Small intestine (tissue), 7 donors: ENCODE data around the gene FBXO42. TPM values are rescaled to one million over a fixed set of nuclear protein-coding genes. Genes with fewer than 3 reads are reported as not detected.
"Not testable (repeated sequence)": the region's sequence is repeated elsewhere in the genome, so short reads cannot be mapped to it uniquely, and the experiment has no call there.

Source experiments
- DNase-seq, 2 donors: peaks; one replicate each; pipeline versions ENCODE4 v3.0.0 to v3.0.0-alpha.2; 2013
- FAIRE-seq: peaks from 2 replicates; lab custom pipeline; 2012; peaks lifted over from hg19 to GRCh38; lab: Jason Lieb, UNC
- H3K27ac ChIP-seq, 3 donors: one replicate each; pipeline ENCODE4 v1.5.1; 2013; ENCODE audit warnings: low read length in 2 of 3, mild to moderate bottlenecking in 2 of 3, control low read depth in 1 of 3, inconsistent platforms in 1 of 3, low read depth in 1 of 3, moderate library complexity in 1 of 3
- H3K27me3 ChIP-seq, 3 donors: one replicate each; pipeline ENCODE4 v1.6.1; 2013; ENCODE audit warnings: low read length in 3 of 3, inconsistent platforms in 1 of 3; ENCODE audit not compliant: control insufficient read depth in 3 of 3, insufficient read depth in 3 of 3
- H3K36me3 ChIP-seq, 3 donors: one replicate each; pipeline ENCODE4 v1.6.1; 2013; ENCODE audit warnings: low read length in 3 of 3, inconsistent platforms in 1 of 3, low read depth in 1 of 3, mild to moderate bottlenecking in 1 of 3, moderate library complexity in 1 of 3; ENCODE audit not compliant: control insufficient read depth in 3 of 3, insufficient read depth in 2 of 3
- H3K4me1 ChIP-seq, 3 donors: one replicate each; pipeline ENCODE4 v1.6.1; 2013; ENCODE audit warnings: low read length in 2 of 3, inconsistent platforms in 1 of 3, low read depth in 1 of 3, mild to moderate bottlenecking in 1 of 3, moderate library complexity in 1 of 3; ENCODE audit not compliant: control insufficient read depth in 3 of 3, insufficient read depth in 2 of 3
- H3K4me3 ChIP-seq, 3 donors: one replicate each; pipeline ENCODE4 v1.5.1; 2013; ENCODE audit warnings: low read length in 3 of 3, control low read depth in 1 of 3, inconsistent platforms in 1 of 3, low read depth in 1 of 3, mild to moderate bottlenecking in 1 of 3, moderate library complexity in 1 of 3
- H3K9me3 ChIP-seq, 2 donors: one replicate each; pipeline ENCODE4 v1.6.1; 2013; ENCODE audit warnings: low read depth in 1 of 2, low read length in 1 of 2; ENCODE audit not compliant: control insufficient read depth in 2 of 2, insufficient read depth in 1 of 2
- WGBS, 3 donors: extraction: QIAGEN DNeasy Blood & Tissue Kit; methylation state at CpG; one replicate each; pipeline ENCODE4 v1.1.7; 2013; 5-methylcytosine and 5-hydroxymethylcytosine counted together
- polyA plus RNA-seq, 4 donors: library from polyadenylated mRNA; stranded (reverse) in 3 of 4; unstranded in 1 of 4; fragments of 200-250 nt in 3 of 4; fragments of 120-200 nt in 1 of 4; gene quantifications; one replicate each; pipeline versions ENCODE4 v1.2.1 to v1.2.3, GENCODE V29; 2013
- donor health status: healthy with polysubstance abuse.
- donor health status: control.
- donor health status: control.
- donor health status: Bipolar disorder and iron deficiency.
- donor health status: healthy.

The FBXO42 gene
- polyA plus RNA-seq, 4 donors: 10.0 to 14.5 (median 12.2) TPM

DNA sequence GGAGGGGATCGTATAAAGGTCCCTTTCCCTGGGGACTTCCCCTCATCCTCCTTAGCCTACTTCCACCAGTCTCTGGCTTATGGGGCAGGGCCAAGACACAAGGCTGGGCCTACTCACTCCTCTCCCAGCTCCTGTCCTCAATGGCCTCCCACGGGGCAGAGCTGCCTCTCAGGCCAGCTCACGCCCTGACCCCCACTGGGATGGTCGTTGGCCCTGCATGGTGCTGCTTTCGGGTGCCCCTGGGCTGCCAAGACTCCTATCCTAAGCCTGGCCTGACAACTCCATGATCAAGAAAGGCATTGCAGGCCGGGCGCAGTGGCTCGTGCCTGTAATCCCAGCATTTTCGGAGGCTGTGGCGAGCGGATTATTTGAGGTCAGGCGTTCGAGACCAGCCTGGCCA lies 121.5 kb downstream of the FBXO42 start:
- WGBS, 3 donors: 87 to 90% (median 89%) methylated on average over 13 of the region's 13 CpGs
- Histone ChIP-seq H3K36me3 (peaks cover 0 to 32% (median 0%) of the 10 kb centered on the region in 3 donors), H3K9me3 (peaks cover 0 to 7% of the 10 kb centered on the region in 2 donors), H3K27ac (no peak overlapping the region), H3K4me3 (no peak overlapping the region), H3K4me1 (peaks cover 0 to 27% (median 0%) of the 10 kb centered on the region in 3 donors), H3K27me3 (peaks cover 0 to 25% (median 4%) of the 10 kb centered on the region in 3 donors)
- no peak for FAIRE-seq
- no peak for DNase-seq

DNA sequence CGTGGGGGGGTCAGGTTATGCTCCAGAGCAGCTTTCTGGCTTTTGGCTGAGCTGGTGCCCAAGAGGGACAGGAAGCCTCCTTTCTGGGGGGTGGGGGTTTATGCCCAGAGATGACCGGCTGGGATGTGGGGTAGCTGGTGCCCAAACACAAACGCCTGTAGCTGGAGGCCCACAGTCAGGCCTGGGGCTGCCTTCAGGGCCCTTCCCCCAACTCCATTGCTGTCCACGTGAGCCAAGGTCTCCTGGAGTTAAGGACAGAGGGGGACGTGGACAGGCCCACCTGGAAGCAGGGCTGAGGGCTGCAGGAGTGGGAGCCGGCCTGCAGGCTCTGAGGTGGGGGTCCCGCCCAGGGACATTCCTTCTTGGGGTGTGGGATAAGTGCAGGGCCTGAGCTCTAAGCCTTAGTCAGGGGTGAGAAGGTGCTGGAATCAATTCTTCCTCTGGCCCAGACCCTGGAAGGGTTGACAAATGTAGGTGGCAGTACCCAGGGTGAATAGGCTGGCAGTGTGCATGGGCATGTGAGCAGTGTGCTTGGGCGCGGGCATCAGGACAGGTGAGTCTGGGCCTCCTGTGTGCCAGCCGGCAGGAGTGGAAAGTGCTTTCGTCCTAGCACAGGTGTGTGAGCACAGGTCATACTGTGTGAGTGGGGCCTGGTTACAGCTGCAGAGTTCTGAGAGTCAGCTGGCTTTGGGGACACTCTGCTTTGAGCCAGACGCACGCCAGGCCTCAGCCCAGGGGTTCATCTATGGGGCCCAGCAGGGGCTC lies 122.1 kb downstream of the FBXO42 start:
- no peak for DNase-seq
- peaks cover 0 to 7% of the 10 kb centered on the region in 2 donors for H3K9me3 ChIP-seq
- peaks cover 0 to 27% (median 0%) of the 10 kb centered on the region in 3 donors for H3K4me1 ChIP-seq
- no peak for FAIRE-seq
- peaks cover 0 to 32% (median 0%) of the 10 kb centered on the region in 3 donors for H3K36me3 ChIP-seq
- peaks cover 0 to 25% (median 4%) of the 10 kb centered on the region in 3 donors for H3K27me3 ChIP-seq
- H3K4me3 ChIP-seq: no peak overlapping the region
- H3K27ac ChIP-seq: no peak overlapping the region
- WGBS, 3 donors: 83 to 85% (median 84%) methylated on average over 12 to 13 of the region's 13 CpGs

DNA sequence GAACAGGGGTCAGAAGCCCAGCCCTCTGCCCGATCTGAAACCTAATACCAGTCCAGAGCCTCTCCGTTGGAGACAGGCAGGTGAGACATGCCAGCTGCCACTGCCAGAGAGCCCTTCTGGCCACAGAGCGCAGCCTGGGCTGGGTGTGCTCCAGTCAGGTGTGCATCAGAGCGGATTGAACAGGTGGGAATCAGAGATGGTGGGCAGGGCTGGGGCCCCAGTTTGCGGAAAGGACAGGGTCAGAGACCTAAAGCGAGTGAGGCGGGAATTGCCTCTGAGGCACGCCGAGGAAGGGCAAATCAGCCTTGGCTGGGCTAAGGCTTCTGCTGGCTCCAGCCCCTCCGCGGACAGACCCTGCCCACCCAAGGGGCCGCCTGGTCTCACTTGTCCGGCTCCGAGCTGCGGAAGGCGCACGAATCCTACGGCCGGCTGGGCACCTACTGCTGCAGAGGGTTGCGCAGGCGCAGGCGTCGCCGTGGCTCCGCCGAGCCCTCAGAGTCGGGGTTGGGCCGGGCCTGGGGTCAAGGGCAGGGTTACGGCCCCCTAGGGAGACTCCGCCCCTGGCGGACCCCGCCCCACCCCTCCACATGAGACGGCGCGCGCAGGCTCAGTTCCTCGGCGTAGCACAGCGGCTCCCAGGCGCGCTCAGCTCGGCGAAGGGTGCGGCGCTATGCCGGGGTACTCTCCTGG lies 125.6 kb downstream of the FBXO42 start:
- peaks cover 0 to 27% (median 0%) of the 10 kb centered on the region in 3 donors for H3K4me1 ChIP-seq

DNA sequence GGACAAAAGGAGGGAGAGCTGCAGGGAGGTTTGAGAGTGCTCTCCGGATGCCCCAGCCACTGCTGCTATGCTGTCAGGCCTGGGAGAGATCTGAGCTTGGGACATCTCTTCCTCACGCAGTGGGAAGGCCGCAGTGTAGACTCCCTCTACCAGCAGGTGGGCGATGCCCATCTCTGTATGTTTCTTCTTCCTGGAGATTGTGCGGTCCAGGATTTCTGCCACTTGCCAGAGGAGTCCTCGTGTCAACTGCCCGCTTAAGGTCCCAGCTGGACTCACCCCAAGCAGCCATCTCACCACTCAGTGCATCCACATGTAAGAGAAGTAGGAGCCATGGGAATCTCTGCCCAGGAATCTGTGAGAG lies 126.2 kb downstream of the FBXO42 start:
- no peak for FAIRE-seq
- peaks cover 0 to 27% (median 0%) of the 10 kb centered on the region in 3 donors for H3K4me1 ChIP-seq
- H3K27me3 ChIP-seq: peaks cover 0 to 25% (median 4%) of the 10 kb centered on the region in 3 donors
- no peak for DNase-seq
- no peak overlapping the region for H3K27ac ChIP-seq
- peaks cover 0 to 13% (median 0%) of the 10 kb centered on the region in 3 donors for H3K36me3 ChIP-seq
- H3K9me3 ChIP-seq: peaks cover 0 to 7% of the 10 kb centered on the region in 2 donors
- no peak overlapping the region for H3K4me3 ChIP-seq
- 94 to 97% (median 96%) methylated on average over 7 of the region's 7 CpGs for WGBS, 3 donors

More for the DNA sequence above, 125.6 kb downstream of the FBXO42 start:
- FAIRE-seq: no peak
- Histone ChIP-seq H3K36me3 (peaks cover 0 to 18% (median 0%) of the 10 kb centered on the region in 3 donors), H3K9me3 (peaks cover 0 to 7% of the 10 kb centered on the region in 2 donors), H3K4me3 (peak overlapping the region in 2 of 3 donors; percentile 12 to 50), H3K27me3 (peaks cover 0 to 25% (median 4%) of the 10 kb centered on the region in 3 donors), H3K27ac (no peak overlapping the region)
- DNase-seq: peak; percentile 68 to 74
- WGBS, 3 donors: 14 to 25% (median 20%) methylated on average over 34 to 46 of the region's 46 CpGs

DNA sequence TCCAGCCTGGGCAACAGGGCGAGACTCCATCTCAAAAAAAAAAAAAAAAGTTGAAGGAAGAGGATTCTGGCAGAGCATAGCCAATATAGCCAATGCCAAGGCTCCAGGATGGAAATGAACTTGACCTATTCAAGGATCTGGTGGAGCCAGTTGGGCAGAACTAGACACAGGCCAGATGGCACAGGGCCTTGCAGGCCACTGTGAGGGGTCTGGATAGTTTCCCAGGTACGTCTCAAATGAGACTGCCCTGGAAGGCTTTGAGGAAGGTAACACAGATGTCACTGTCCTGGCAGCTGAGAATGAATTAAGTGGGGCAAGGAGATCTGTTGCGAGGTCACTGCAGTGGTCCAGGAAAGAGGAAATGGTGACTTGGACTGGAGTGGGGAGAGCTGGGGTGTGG lies 127.8 kb downstream of the FBXO42 start:
- peaks cover 0 to 3% (median 0%) of the 10 kb centered on the region in 3 donors for H3K36me3 ChIP-seq
- DNase-seq (no peak), FAIRE-seq (no peak)
- peaks cover 0 to 25% (median 4%) of the 10 kb centered on the region in 3 donors for H3K27me3 ChIP-seq
- no peak overlapping the region for H3K27ac ChIP-seq
- H3K4me3 ChIP-seq: no peak overlapping the region
- H3K9me3 ChIP-seq: peaks cover 0 to 7% of the 10 kb centered on the region in 2 donors
- peaks cover 0 to 27% (median 2%) of the 10 kb centered on the region in 3 donors for H3K4me1 ChIP-seq
- 87 to 91% (median 91%) methylated on average over 3 of the region's 3 CpGs for WGBS, 3 donors

DNA sequence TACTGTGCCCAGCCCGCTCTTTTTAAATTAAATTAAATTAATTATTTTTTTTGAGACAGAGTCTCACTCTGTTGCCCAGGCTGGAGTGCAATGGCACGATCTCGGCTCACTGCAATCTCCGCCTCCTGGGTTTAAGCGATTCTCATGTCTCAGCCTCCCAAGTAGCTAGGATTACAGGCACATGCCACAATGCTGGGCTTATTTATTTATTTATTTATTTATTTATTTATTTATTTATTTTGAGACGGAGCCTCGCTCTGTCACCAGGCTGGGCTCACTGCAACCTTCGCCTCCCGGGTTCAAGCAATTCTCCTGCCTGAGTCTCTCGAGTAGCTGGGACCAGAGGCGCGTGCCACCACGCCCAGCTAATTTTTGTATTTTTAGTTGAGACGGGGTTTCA lies 129.6 kb downstream of the FBXO42 start:
- DNase-seq, H3K27ac ChIP-seq, H3K4me3 ChIP-seq, FAIRE-seq, H3K36me3 ChIP-seq, H3K9me3 ChIP-seq: not testable (repeated sequence)
- Histone ChIP-seq H3K27me3 (peaks cover 0 to 15% (median 2%) of the 10 kb centered on the region in 3 donors), H3K4me1 (peaks cover 0 to 29% (median 3%) of the 10 kb centered on the region in 3 donors)
- 92 to 96% (median 94%) methylated on average over 14 of the region's 14 CpGs for WGBS, 3 donors

DNA sequence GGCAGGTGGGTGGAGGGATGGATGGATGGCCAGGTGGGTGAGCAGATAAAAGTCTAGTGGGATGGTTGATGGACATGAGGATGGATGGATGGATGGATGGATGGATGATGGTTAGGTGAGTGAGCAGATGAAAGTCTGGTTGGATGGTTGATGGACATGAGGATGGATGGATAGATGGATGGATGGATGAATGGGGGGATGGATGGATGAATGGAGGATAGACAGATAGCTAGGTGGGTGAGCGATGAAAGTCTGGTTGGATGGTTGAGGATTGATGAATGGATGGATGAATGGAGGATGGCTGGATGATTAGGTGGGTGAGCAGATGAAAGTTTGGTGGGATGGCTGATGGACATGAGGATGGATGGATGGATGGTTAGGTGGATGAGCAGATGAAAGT lies 130.8 kb downstream of the FBXO42 start:
- peaks cover 0 to 3% of the 10 kb centered on the region in 2 donors for H3K9me3 ChIP-seq
- 96 to 100% (median 99%) methylated on average over 1 of the region's 1 CpG for WGBS, 3 donors
- no peak for FAIRE-seq

DNA sequence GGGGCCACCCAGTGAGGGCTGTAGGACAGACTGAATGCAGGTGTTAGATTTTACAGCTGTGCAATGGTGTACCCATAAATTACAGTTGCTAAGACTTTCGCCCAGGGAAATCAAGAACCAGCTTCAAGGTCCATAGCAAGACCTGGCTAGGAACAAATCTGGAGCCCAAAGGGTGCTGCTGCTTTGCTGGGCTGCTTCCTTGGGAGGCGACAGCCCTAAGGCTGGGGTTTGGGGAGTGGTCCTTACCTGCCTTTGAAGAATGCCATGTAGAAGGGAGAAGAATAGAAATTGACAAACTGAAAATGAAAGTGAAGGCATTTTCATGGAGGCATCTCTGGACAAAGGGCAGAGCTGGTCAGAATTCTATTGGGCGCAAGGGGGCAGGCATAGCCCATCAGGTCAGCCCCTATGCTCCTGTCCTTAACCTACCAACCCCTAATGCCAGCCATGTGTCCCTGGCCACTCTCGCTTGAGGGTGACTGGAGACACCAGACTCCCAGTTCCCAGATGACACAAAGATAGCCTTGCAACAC lies 132.2 kb downstream of the FBXO42 start:
- H3K4me1 ChIP-seq: peaks cover 0 to 26% (median 4%) of the 10 kb centered on the region in 3 donors
- peak; percentile 50 to 65 for DNase-seq
- peak overlapping the region; percentile 3 to 19 (median 9) for H3K27ac ChIP-seq
- 49 to 80% (median 56%) methylated on average over 4 of the region's 4 CpGs for WGBS, 3 donors
- no peaks in the 10 kb centered on the region for H3K36me3 ChIP-seq
- no peaks in the 10 kb centered on the region for H3K27me3 ChIP-seq
- FAIRE-seq: no peak
- no peak overlapping the region for H3K4me3 ChIP-seq
- no peaks in the 10 kb centered on the region for H3K9me3 ChIP-seq

More for the DNA sequence above, 130.8 kb downstream of the FBXO42 start:
- Histone ChIP-seq H3K4me3 (no peak overlapping the region), H3K27ac (no peak overlapping the region), H3K27me3 (peaks cover 0 to 3% (median 0%) of the 10 kb centered on the region in 3 donors), H3K4me1 (peaks cover 0 to 23% (median 4%) of the 10 kb centered on the region in 3 donors), H3K36me3 (peaks cover 0 to 3% (median 0%) of the 10 kb centered on the region in 3 donors)
- DNase-seq: no peak
